GM12892 (cell line): ENCODE measurements around the gene CAPN12.

Source experiments
- POLR2A ChIP-seq: IDR thresholded peaks from 2 replicates; pipeline ENCODE4 v1.6.1; 2011; ENCODE audit warnings: low read depth, low read length, control low read depth
- POLR2AphosphoS5 ChIP-seq: IDR thresholded peaks from 2 replicates; pipeline ENCODE4 v1.6.1; 2011; ENCODE audit warnings: low read depth, low read length, control low read depth
- TAF1 ChIP-seq: IDR thresholded peaks from 2 replicates; pipeline ENCODE4 v1.6.1; 2011; ENCODE audit warnings: low read depth, mild to moderate bottlenecking, control low read depth, low read length, borderline replicate concordance

GRCh38 chr19:38697641-38698071 is 46.6 kb downstream of the CAPN12 start:
- TF ChIP-seq POLR2AphosphoS5 (no peak), POLR2A (no peak), TAF1 (no peak)
